Liver (tissue), 3 donors: ENCODE results near the gene OBP2B.

Experiments used
- CTCF ChIP-seq: fragments of 150-350 bp; IDR thresholded peaks from 2 replicates; pipeline ENCODE4 v1.5.1; 2017; ENCODE audit warnings: improper control_type of control experiment, low read depth, low read length; ENCODE audit not compliant: missing input control
- FOXA1 ChIP-seq: IDR thresholded peaks from 2 replicates; pipeline ENCODE4 v1.6.1; 2016; ENCODE audit warnings: antibody characterized with exemption
- MAX ChIP-seq: IDR thresholded peaks from 2 replicates; pipeline ENCODE4 v1.6.1; 2016; ENCODE audit warnings: antibody characterized with exemption
- RAD21 ChIP-seq, 2 donors: IDR thresholded peaks; 2 replicates each; pipeline ENCODE4 v1.6.1; 2016; ENCODE audit warnings: antibody characterized with exemption in 2 of 2, mild to moderate bottlenecking in 2 of 2
- donor health status: healthy.
- donor health status: healthy.

- TF ChIP-seq CTCF (no peak), MAX (no peak), FOXA1 (no peak), RAD21 (IDR thresholded peaks at IDR 0.05) (no peak)
These were observed 1.1 kb upstream of the OBP2B start for GRCh38 chr9:133210202-133210532.
